Measurements from ENCODE around the gene CCDC195. TPM values are rescaled to one million over a fixed set of nuclear protein-coding genes. Genes with fewer than 3 reads are reported as not detected.

The CCDC195 gene
- total and polyA plus RNA-seq, 2 donors (not counting 1 experiment from before 2014, with no cell fraction given) = not detected

GRCh38 chr2:224670203-224670602, 46.0 kb downstream of the CCDC195 start:
- Mint-ChIP-seq H3K4me1 (peaks cover 22% of the 10 kb centered on the region), H3K9me3 (ENCODE audit: insufficient read depth) (no peaks in the 10 kb centered on the region), H3K27ac (no peak overlapping the region), H3K27me3 (no peaks in the 10 kb centered on the region), H3K4me3 (no peak overlapping the region)
- Histone ChIP-seq H3K36me3 (replicated peaks in 1 of 2; ENCODE audit: control extremely low read depth in 1 of 2, control insufficient read depth in 1 of 2, extremely low read depth in 1 of 2, insufficient read depth in 2 of 2, low read length in 1 of 2) (no peaks in the 10 kb centered on the region), H3K9me3 (ENCODE audit: control extremely low read depth in 1 of 3, control insufficient read depth in 2 of 3, insufficient read depth in 1 of 3, low read length in 2 of 3) (no peaks in the 10 kb centered on the region), H3K79me2 (ENCODE audit: control insufficient read depth, insufficient read depth, low read length) (no peaks in the 10 kb centered on the region), H3K9ac (ENCODE audit: low read length) (no peak overlapping the region), H3K4me2 (replicated peaks; ENCODE audit: low read depth, low read length, poor library complexity, severe bottlenecking) (no peak overlapping the region), H2AFZ (ENCODE audit: insufficient read depth, low read depth, low read length, poor library complexity, severe bottlenecking) (no peak overlapping the region), H3K27ac (ENCODE audit: low read length in 2 of 2) (no peak overlapping the region), H3K27me3 (replicated peaks in 1 of 4; ENCODE audit: control extremely low read depth in 1 of 4, control insufficient read depth in 3 of 4, insufficient read depth in 4 of 4, low read length in 3 of 4) (no peaks in the 10 kb centered on the region), H3K4me3 (ENCODE audit: control extremely low read depth in 1 of 5, extremely low read depth in 1 of 5, insufficient read depth in 1 of 5, low read depth in 2 of 5, low read length in 4 of 5) (no peak overlapping the region), H3K4me1 (ENCODE audit: control insufficient read depth in 2 of 2, insufficient read depth in 2 of 2, low read length in 2 of 2) (peaks cover 11 to 13% of the 10 kb centered on the region in 2 donors), H4K20me1 (ENCODE audit: control insufficient read depth, insufficient read depth, low read length, poor library complexity, severe bottlenecking) (no peaks in the 10 kb centered on the region)
- ATAC-seq (ENCODE audit: low read depth) = no peak
- ChIA-PET POLR2A (no interaction called here), CTCF (interaction anchor here (2.1 kb wide), 1 partner anchor 19 kb away, joined by 6 read pairs; no protein-coding TSS in a partner anchor)
- no CpG with 5 or more reads among the region's 1 CpG for WGBS (ENCODE audit: insufficient coverage)
- no peak for DNase-seq
- intact Hi-C loops (cut with micrococcal nuclease) = no loop called here
- TF ChIP-seq EZH2 (IDR thresholded peaks at IDR 0.05; ENCODE audit: borderline replicate concordance, insufficient read depth, low read depth, low read length, poor library complexity, severe bottlenecking) = no peak
- TF ChIP-seq CTCF (IDR thresholded peaks at IDR 0.05) = no peak

GRCh38 chr2:224669449-224669848, 46.7 kb downstream of the CCDC195 start:
- H3K4me2 ChIP-seq (replicated peaks; ENCODE audit: low read depth, low read length, poor library complexity, severe bottlenecking) = no peak overlapping the region
- no peaks in the 10 kb centered on the region for H3K9me3 ChIP-seq (ENCODE audit: control extremely low read depth in 1 of 3, control insufficient read depth in 2 of 3, insufficient read depth in 1 of 3, low read length in 2 of 3)
- no peaks in the 10 kb centered on the region for H4K20me1 ChIP-seq (ENCODE audit: control insufficient read depth, insufficient read depth, low read length, poor library complexity, severe bottlenecking)
- H3K4me1 ChIP-seq (ENCODE audit: control insufficient read depth in 2 of 2, insufficient read depth in 2 of 2, low read length in 2 of 2) = peaks cover 11 to 13% of the 10 kb centered on the region in 2 donors
- no peaks in the 10 kb centered on the region for H3K79me2 ChIP-seq (ENCODE audit: control insufficient read depth, insufficient read depth, low read length)
- no peak overlapping the region for H3K9ac ChIP-seq (ENCODE audit: low read length)
- H3K36me3 ChIP-seq (replicated peaks in 1 of 2; ENCODE audit: control extremely low read depth in 1 of 2, control insufficient read depth in 1 of 2, extremely low read depth in 1 of 2, insufficient read depth in 2 of 2, low read length in 1 of 2) = no peaks in the 10 kb centered on the region
- no peak overlapping the region for H3K4me3 Mint-ChIP-seq
- H3K27me3 ChIP-seq (replicated peaks in 1 of 4; ENCODE audit: control extremely low read depth in 1 of 4, control insufficient read depth in 3 of 4, insufficient read depth in 4 of 4, low read length in 3 of 4) = no peaks in the 10 kb centered on the region
- CTCF ChIA-PET = no interaction called here
- TF ChIP-seq EZH2 (IDR thresholded peaks at IDR 0.05; ENCODE audit: borderline replicate concordance, insufficient read depth, low read depth, low read length, poor library complexity, severe bottlenecking) (no peak), CTCF (IDR thresholded peaks at IDR 0.05) (no peak)
- no peaks in the 10 kb centered on the region for H3K27me3 Mint-ChIP-seq
- no peaks in the 10 kb centered on the region for H3K9me3 Mint-ChIP-seq (ENCODE audit: insufficient read depth)
- H2AFZ ChIP-seq (ENCODE audit: insufficient read depth, low read depth, low read length, poor library complexity, severe bottlenecking) = no peak overlapping the region
- ATAC-seq (ENCODE audit: low read depth) = no peak
- no peak overlapping the region for H3K27ac ChIP-seq (ENCODE audit: low read length in 2 of 2)
- DNase-seq = no peak
- no peak overlapping the region for H3K27ac Mint-ChIP-seq
- POLR2A ChIA-PET = no interaction called here
- H3K4me1 Mint-ChIP-seq = peaks cover 22% of the 10 kb centered on the region
- H3K4me3 ChIP-seq (ENCODE audit: control extremely low read depth in 1 of 5, extremely low read depth in 1 of 5, insufficient read depth in 1 of 5, low read depth in 2 of 5, low read length in 4 of 5) = no peak overlapping the region
- intact Hi-C loops (cut with micrococcal nuclease) = no loop called here
- WGBS (ENCODE audit: insufficient coverage) = no CpG with 5 or more reads among the region's 1 CpG
